Hepatic stellate cell (primary cell): ENCODE measurements around the gene FCMR.

Source experiments
- DNase-seq: peaks from one replicate; pipeline ENCODE4 v3.0.0; 2011; ENCODE audit warnings: low spot score

FCMR gene

DNA sequence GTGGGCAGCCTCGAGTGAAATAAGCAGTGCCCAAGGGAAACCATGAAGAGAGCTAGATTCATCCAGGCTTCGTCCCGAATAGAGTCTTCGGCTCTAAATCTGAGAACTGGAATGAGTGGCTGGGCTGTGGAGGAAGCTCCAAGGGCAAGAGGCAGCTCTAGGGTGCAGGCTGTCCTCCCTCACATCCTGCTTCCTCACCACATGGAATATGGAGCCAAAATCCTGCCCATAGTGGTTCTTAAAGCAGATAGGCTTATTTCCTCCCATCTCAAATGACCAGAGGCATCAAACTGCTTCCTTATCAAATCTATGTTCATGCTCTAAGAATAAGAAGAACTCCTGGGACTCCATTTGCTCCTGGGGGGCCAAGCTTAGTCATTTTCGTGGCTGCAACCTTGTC lies 22.0 kb downstream of the FCMR start:
- DNase-seq, result no peak

- DNase-seq, result no peak
Observed at GRCh38 chr1:206898915-206899431, 22.8 kb downstream of the FCMR start.

DNA sequence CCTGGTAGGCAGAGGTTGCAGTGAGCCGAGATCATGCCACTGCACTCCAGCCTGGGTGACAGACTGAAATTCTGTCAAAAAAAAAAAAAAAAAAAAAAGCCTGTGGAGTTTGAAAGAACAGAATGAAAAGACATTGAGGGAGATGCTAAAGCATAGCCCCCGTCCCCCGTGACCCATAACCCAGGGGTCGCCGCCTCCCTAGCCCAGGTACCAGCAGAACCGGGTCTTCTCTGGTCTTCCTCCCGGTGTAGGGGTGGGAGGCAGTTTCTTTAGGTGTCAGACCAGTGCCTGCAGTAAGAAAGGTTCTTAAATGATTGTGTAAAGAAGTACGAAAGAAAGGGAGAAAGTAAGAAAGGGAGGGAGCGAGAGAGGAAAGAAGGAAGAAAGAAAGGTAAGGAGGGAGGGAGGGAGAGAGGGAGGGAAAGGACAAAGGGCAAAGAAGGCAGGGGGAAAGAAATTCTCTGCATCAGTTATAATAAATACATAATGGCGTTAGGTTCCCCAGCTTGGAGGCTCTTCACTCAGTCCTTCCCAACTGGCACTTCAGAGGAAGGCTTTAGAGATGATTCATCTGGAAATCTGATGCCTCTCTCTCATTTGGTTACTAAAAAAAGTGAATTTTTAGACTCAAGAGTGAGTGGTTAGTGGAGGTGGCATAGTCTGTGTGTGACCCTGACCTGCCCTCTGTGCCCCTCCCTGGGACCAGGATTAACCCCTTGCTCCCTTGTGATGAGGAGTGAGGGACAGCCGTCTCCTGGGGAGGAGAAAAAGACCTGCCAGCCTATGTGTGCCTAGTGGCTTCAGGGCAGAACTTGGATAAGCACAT lies 23.4 kb downstream of the FCMR start:
- peak; percentile 45 for DNase-seq

DNA sequence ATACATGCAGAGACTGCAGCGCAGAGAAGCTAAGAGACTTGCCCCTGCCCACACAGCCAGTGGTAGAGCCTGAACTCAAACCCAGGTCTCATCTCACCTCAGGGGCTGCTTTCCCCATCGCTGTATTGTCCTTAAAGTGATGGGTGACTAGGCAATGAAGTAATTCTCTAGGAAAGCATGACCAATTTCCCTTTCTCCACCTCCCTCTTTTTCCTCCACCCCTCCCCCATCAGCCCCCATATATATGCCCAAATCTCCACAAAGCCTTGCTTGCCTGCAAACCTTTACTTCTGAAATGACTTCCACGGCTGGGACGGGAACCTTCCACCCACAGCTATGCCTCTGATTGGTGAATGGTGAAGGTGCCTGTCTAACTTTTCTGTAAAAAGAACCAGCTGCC lies 24.6 kb downstream of the FCMR start, which contains the start of gene IL24:
Gene IL24 (plus strand): TSS at position 269 of the 400 bp plus-strand sequence. CDS start 390 bp downstream, outside the sequence.
- DNase-seq, result no peak

DNA sequence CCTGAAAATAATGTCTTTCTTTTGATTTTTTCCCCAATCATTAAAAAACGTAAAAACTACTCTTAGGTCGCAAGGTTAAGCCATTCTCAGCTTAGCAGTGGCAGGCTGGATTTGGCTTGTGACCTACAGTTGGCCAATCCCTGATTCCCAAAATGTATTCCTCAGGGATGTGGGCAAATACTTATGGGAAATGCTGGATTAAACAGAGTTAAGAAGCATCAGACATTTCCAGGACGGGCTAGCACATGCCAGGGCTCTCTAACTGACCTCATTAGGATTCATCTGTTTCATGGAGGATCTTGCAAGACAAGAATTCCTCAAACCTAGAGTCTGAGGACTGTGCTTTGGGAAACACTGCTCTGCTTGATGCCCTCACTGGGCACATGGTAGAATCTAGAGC lies 25.5 kb downstream of the FCMR start:
- DNase-seq, result no peak

GRCh38 chr1:206895837-206896242 lies 25.9 kb downstream of the FCMR start:
- peak; percentile 58 for DNase-seq

GRCh38 chr1:206895325-206895724 lies 26.4 kb downstream of the FCMR start:
- no peak for DNase-seq

DNA sequence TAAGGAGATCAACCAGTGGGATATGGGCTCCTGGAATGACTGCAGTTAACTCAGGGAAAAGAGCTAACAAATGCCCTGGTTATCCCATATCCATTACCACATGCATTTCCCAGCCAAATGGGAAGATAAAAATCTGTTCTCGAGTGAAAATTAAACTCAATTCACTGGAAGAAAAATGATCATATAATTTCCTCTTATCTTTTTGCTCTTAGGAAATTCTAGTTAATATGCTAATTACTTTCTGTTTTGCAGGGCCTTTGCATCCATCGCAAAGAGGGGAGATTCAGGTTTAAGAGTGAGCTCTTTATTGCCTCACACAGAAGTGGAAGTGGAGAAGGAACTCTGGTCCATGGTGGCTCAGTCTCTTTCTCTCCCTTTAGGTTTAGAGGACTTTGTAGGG lies 28.4 kb downstream of the FCMR start:
- DNase-seq, result no peak

DNA sequence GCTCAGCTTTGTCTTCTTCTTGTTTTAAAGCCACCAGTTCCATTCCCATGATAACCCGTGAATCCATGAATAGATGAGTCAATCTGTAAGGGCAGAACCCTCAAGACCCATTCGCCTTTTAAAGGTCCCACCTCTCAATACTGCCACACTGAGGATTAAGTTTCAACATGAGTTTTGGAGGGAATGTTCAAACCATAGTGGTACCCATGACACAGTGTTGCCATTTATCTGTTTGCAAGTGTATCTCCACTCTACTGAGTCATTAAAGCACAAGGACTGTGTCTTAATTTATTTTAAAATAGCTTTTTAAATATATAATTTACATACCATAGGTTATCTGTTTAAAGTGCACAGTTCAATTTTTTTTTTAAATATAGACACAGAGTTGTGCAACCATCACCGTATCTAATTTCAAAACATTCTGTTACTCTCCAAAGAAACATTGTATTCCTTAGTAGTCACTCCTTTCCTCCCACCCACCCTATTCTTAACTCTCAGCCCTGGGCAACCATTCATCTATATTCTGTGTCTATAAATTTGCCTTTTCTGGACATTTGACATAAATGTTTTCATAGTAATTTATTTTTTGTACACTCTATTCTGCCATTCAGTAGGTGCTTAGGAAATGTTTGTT lies 29.3 kb downstream of the FCMR start:
- no peak for DNase-seq

DNA sequence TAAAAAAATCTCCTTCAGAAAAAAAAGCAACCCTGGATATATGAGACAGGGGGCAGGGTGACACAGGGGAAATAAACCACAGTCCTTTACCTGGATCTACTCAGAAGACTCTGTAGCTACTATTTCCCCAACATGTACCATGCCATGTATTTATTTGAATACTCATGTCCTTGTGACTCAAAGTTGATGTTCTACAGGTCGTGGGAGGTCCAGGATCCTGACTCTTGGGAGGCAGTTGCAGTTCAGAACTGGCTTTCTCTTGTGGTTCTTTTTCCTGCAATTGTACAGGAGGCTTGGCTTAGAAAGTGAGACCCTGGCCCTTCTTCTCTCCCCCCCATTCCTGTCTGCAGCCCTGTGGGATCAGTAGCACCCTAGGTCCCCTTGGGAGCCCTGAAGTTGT lies 30.3 kb downstream of the FCMR start:
- DNase-seq, result no peak

- DNase-seq, result no peak
Observed at GRCh38 chr1:206890125-206891060, 31.3 kb downstream of the FCMR start.

GRCh38 chr1:206887701-206888100 lies 34.0 kb downstream of the FCMR start:
- DNase-seq, result no peak

GRCh38 chr1:206886831-206887230 lies 34.9 kb downstream of the FCMR start:
- no peak for DNase-seq

DNA sequence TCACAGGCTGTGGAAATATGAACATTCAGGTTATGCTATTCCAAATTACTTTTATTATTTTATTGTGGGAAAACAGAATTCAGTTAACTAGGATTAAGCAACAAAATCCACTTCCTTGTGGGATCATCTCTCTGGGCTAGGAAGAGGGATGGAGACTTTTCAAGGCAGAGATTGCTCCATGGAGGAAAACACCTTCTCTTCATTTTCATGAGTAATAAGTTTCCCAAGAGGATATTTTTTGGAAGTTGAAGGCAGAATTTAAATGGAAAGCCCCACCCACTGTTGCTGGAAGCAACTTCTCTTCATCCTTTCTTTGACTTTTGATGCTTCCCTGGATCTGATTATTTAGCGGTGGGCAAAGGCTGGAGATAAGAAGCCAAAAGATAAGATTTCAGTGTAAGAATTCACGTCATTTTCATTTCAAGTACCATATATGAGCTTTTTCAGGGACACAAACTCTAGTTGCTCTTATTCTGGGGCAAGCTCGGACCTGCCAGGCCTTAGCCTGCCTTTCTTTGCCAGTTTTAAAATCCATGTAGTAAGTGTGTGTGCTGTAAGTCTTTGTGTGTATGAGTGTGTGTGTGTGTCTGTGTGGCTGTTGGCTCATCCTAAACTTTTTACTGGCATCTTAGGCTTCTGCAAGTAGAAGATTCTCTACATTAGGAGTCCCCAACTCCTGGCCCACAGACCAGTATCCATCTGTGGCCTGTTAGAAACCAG lies 36.2 kb downstream of the FCMR start:
- no peak for DNase-seq

- DNase-seq, result no peak
Observed at GRCh38 chr1:206883876-206884275, 37.9 kb downstream of the FCMR start.

DNA sequence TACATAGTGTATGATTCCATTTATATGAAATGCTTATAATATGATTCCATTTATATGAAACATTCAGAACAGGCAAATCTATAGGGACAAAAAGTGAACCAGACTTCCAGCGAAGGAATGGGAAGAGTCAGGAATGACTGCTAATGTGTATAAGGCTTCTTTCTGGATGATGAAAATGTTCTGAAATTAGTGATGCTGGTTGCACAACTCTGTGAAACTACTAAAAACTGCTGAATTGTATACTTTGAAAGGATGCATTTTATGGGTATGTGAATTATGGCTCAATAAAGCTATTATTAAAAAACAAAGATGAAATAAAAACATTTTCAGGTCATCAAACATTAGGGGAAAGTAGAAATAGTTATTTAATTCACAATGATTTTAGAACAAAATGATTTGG lies 38.6 kb downstream of the FCMR start:
- DNase-seq, result no peak

DNA sequence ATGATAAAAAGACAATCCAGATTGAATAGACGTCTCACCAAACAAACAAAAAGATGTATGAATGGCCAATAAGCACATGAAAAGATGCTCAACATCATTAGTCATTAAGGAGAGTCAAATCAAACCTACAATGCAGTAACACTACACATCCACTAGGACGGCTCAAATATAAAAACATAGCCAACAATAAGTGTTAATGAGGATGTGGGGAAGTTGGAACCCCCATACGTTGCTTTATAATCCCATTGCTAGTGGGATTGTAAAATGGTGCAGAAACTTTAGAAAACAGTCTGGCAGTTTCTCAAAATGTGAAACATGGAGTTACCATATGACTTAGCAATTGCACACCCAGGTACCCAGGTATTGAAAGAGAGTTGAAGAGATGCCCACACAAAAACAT lies 39.2 kb downstream of the FCMR start:
- no peak for DNase-seq

DNA sequence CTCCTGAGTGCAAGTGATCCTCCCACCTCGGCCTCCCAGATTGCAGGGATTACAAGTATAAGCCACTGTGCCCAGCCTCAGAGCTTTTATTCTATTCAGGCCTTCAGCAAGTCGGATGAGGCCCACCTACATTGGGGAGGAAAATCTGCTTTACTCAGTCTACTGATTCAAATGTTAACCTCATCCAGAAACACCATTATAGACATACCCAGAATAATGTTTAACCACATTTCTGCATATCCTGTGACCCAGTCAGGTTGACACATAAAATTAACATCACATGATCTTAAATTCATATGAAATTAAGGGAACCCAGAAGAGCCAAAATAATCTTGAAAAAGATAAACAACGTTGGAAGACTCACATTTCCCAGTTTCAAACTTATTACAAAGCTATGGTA lies 41.4 kb downstream of the FCMR start:
- DNase-seq, result no peak

DNA sequence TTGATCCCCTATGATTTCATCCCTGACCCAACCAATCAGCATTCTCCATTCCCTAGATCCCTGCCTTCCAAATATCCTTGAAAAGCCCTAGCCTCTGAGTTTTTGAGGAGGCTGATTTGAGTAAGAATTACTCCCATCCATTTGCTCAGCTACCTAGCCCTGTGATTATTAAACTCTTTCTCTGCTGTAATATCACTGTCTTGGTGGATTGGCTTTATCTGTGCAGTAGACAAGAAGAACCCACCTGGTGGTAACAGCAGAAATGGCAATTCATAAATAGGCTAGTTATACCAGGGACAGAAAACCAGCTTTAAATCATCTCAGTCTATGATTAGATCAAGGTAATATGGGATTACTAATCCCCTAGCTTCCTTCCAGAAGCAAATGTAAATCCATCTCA lies 43.3 kb downstream of the FCMR start:
- DNase-seq, result no peak

DNA sequence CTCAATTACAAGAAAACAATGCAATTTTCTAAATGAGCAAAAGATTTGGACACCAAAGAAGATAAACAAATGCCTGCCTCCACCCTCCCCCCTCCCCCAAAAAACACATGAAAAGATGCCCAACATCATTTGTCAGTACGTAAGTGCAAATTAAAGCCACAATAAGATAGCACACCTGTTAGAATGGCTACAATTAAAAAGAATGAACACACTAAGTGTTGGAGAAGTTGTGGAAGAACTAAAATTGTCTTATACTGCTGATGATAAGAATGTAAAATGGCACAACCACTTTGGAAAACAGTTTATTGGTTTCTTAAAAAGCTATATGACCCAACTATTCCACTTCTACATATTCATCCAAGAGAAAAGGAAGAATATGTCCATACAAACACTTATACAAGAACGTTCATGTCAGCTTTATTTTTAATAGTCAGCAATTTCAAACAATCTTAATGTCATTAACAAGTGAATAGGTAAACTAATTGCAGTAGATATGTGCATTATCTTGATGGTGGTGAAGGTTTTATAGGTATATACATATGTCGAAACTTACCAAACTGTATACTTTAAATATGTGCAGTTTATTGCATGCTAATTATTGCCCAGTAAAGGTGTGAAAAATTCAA lies 45.9 kb downstream of the FCMR start:
- no peak for DNase-seq

DNA sequence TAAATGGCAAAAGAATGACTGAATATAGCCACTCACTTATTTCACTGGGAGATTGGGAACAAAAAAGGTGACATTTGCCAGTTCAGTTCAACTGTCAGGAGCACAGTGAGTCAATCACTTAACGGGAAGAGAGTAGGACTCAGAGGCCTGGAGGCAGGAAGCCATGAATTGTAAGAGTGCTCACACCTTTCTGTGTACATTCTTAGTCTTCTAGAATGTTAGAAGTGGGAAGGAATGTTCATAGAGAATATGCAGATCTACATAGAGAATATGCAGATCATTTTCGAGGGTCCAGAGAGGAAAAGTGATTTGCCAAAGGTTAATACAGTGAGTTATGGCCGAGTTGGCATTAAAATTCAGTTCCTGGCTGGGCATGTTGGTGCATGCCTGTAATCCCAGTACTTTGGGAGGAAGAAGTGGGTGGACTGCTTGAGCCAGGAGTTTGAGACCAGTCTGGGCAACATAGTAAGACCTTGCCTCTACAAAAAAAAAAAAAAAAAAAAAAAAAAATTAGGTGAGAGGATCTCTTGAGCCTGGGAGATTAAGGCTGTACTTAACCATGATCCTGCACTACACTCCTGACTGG lies 48.0 kb downstream of the FCMR start:
- DNase-seq, result no peak
